Tibial nerve (tissue), 4 donors: ENCODE data around the gene SIAH2. TPM values are rescaled to one million over a fixed set of nuclear protein-coding genes. Genes with fewer than 3 reads are reported as not detected.

Experiments used
- DNase-seq, 2 donors: peaks; one replicate each; pipeline ENCODE4 v3.0.0-alpha.2; 2019; ENCODE audit warnings: low spot score in 2 of 2
- H3K27ac ChIP-seq, 4 donors: fragments of 200-600 bp; sonication (generic) in 3 of 4; one replicate each; pipeline ENCODE4 v1.5.1; 2017 to 2019; ENCODE audit warnings: mild to moderate bottlenecking in 1 of 4
- H3K27me3 ChIP-seq, 2 donors: fragments of 200-600 bp; sonication (generic) in 1 of 2; one replicate each; pipeline versions ENCODE4 v1.5.1 to v1.6.0; 2017 to 2019
- H3K36me3 ChIP-seq, 3 donors: fragments of 200-600 bp; sonication (generic); one replicate each; pipeline ENCODE4 v1.5.1; 2018 to 2019
- H3K4me1 ChIP-seq, 4 donors: fragments of 200-600 bp; sonication (generic) in 3 of 4; one replicate each; pipeline ENCODE4 v1.5.1; 2017 to 2019
- H3K4me3 ChIP-seq, 4 donors: fragments of 200-600 bp; sonication (generic) in 3 of 4; one replicate each; pipeline ENCODE4 v1.5.1; 2017 to 2019; ENCODE audit warnings: mild to moderate bottlenecking in 1 of 4, moderate library complexity in 1 of 4
- H3K9me3 ChIP-seq, 4 donors: fragments of 200-600 bp; sonication (generic) in 3 of 4; one replicate each; pipeline ENCODE4 v1.5.1; 2017 to 2019
- CTCF ChIP-seq, 5 experiments: fragments of 200-600 bp in 3 of 5; fragments of 450-650 bp in 2 of 5; sonication (generic) in 3 of 5; IDR thresholded peaks; one replicate each; pipeline ENCODE4 v1.5.1; 2016 to 2019; ENCODE audit warnings: antibody characterized with exemption in 5 of 5, mild to moderate bottlenecking in 3 of 5, moderate library complexity in 2 of 5
- EP300 ChIP-seq, 2 donors: sonication (generic); formaldehyde crosslinking; IDR thresholded peaks; one replicate each; pipeline ENCODE4 v1.6.1; 2017; ENCODE audit warnings: antibody characterized with exemption in 2 of 2, mild to moderate bottlenecking in 1 of 2
- POLR2A ChIP-seq, 2 donors: fragments of 450-650 bp; IDR thresholded peaks; one replicate each; pipeline ENCODE4 v1.6.1; 2017; ENCODE audit warnings: antibody characterized with exemption in 2 of 2, mild to moderate bottlenecking in 2 of 2, moderate library complexity in 2 of 2
- WGBS, 2 donors: methylation state at CpG; one replicate each; pipeline ENCODE4 v1.1.5; 2018; 5-methylcytosine and 5-hydroxymethylcytosine counted together
- total RNA-seq, 4 donors: library from RNA; depleted of rRNA; stranded (reverse); fragments of >200 nt; gene quantifications; one replicate each; pipeline ENCODE4 v1.1.0, GENCODE V29; 2016

Gene SIAH2
- total RNA-seq, 4 donors from 2014 or later: 60.5 to 73.7 (median 62.7) TPM

GRCh38 chr3:150775001-150775599 lies 12.1 kb upstream of the SIAH2 start:
- Histone ChIP-seq H3K4me3 (no peak overlapping the region), H3K27me3 (no peaks in the 10 kb centered on the region), H3K4me1 (peaks cover 0 to 16% (median 0%) of the 10 kb centered on the region in 4 donors), H3K9me3 (no peaks in the 10 kb centered on the region), H3K27ac (no peak overlapping the region), H3K36me3 (no peaks in the 10 kb centered on the region)
- no peak for TF ChIP-seq CTCF (IDR thresholded peaks at IDR 0.05)
- no peak for TF ChIP-seq EP300 (IDR thresholded peaks at IDR 0.05)
- no peak for TF ChIP-seq POLR2A (IDR thresholded peaks at IDR 0.05)
- DNase-seq: no peak
- 90% methylated on average over 7 of the region's 7 CpGs; no CpG with 5 or more reads in 1 of the 2 donors for WGBS, 2 donors

GRCh38 chr3:150773616-150774192 lies 10.7 kb upstream of the SIAH2 start:
- H3K4me3 ChIP-seq: no peak overlapping the region
- no peak overlapping the region for H3K27ac ChIP-seq

GRCh38 chr3:150771600-150771999 lies 8.6 kb upstream of the SIAH2 start:
- WGBS, 2 donors: 59 to 62% methylated on average over 2 of the region's 2 CpGs
- H3K9me3 ChIP-seq: no peaks in the 10 kb centered on the region
- H3K36me3 ChIP-seq: no peaks in the 10 kb centered on the region
- TF ChIP-seq POLR2A (IDR thresholded peaks at IDR 0.05) (no peak), EP300 (IDR thresholded peaks at IDR 0.05) (no peak), CTCF (IDR thresholded peaks at IDR 0.05) (no peak)
- H3K4me1 ChIP-seq: peaks cover 0 to 16% (median 0%) of the 10 kb centered on the region in 4 donors
- DNase-seq: no peak
- H3K27me3 ChIP-seq: no peaks in the 10 kb centered on the region
- no peak overlapping the region for H3K4me3 ChIP-seq
- no peak overlapping the region for H3K27ac ChIP-seq

More at GRCh38 chr3:150773616-150774192, 10.7 kb upstream of the SIAH2 start:
- Histone ChIP-seq H3K36me3 (no peaks in the 10 kb centered on the region), H3K27me3 (no peaks in the 10 kb centered on the region), H3K9me3 (no peaks in the 10 kb centered on the region), H3K4me1 (peaks cover 0 to 16% (median 0%) of the 10 kb centered on the region in 4 donors)
- no peak for DNase-seq
- TF ChIP-seq EP300 (IDR thresholded peaks at IDR 0.05) (no peak), CTCF (IDR thresholded peaks at IDR 0.05) (no peak), POLR2A (IDR thresholded peaks at IDR 0.05) (no peak)
- WGBS, 2 donors: 93 to 96% methylated on average over 14 of the region's 14 CpGs

GRCh38 chr3:150770681-150771080 lies 7.7 kb upstream of the SIAH2 start:
- WGBS, 2 donors: 28 to 38% methylated on average over 3 of the region's 3 CpGs
- H3K4me1 ChIP-seq: peaks cover 0 to 16% (median 0%) of the 10 kb centered on the region in 4 donors
- H3K27ac ChIP-seq: peak overlapping the region in 2 of 4 donors; percentile 46 to 50
- no peaks in the 10 kb centered on the region for H3K36me3 ChIP-seq
- no peaks in the 10 kb centered on the region for H3K27me3 ChIP-seq
- H3K9me3 ChIP-seq: no peaks in the 10 kb centered on the region
- H3K4me3 ChIP-seq: no peak overlapping the region
- TF ChIP-seq EP300 (IDR thresholded peaks at IDR 0.05) (no peak), CTCF (IDR thresholded peaks at IDR 0.05) (no peak), POLR2A (IDR thresholded peaks at IDR 0.05) (no peak)
- no peak for DNase-seq

GRCh38 chr3:150766742-150767141 lies 3.8 kb upstream of the SIAH2 start:
- Histone ChIP-seq H3K4me3 (no peak overlapping the region), H3K27ac (no peak overlapping the region), H3K27me3 (no peaks in the 10 kb centered on the region), H3K36me3 (no peaks in the 10 kb centered on the region), H3K9me3 (no peaks in the 10 kb centered on the region), H3K4me1 (peaks cover 0 to 29% (median 0%) of the 10 kb centered on the region in 4 donors)
- DNase-seq: no peak
- WGBS, 2 donors: 91 to 96% methylated on average over 3 of the region's 3 CpGs
- TF ChIP-seq CTCF (IDR thresholded peaks at IDR 0.05): no peak
- TF ChIP-seq POLR2A (IDR thresholded peaks at IDR 0.05): no peak
- TF ChIP-seq EP300 (IDR thresholded peaks at IDR 0.05): no peak
